Left lung (tissue), 10 donors: ENCODE measurements around the gene ZSWIM7. TPM values are rescaled to one million over a fixed set of nuclear protein-coding genes. Genes with fewer than 3 reads are reported as not detected.
A peak's percentile ranks its signal among the peaks of the same experiment; 100 is the strongest.

Experiments used
- ATAC-seq: fragments of 200-7000 bp; cut with Tn5 transposase; one replicate; pipeline ENCODE4 v1.9.1; 2020; ENCODE audit warnings: moderate library complexity
- DNase-seq, 4 donors: peaks; one replicate each; pipeline ENCODE4 v3.0.0-alpha.2; 2013 to 2020
- H3K27ac ChIP-seq, 2 donors: fragments of 200-600 bp; sonication (generic) in 1 of 2; one replicate each; pipeline versions ENCODE4 v1.5.0 to v1.8.0; 2020 to 2021
- H3K27me3 ChIP-seq, 2 donors: fragments of 200-600 bp; sonication (generic) in 1 of 2; one replicate each; pipeline versions ENCODE4 v1.5.0 to v1.8.0; 2020 to 2021
- H3K36me3 ChIP-seq, 2 donors: fragments of 200-600 bp; sonication (generic) in 1 of 2; one replicate each; pipeline versions ENCODE4 v1.5.0 to v1.8.0; 2020 to 2021
- H3K4me1 ChIP-seq, 2 donors: fragments of 200-600 bp; one replicate each; pipeline ENCODE4 v1.8.0; 2021
- H3K4me3 ChIP-seq, 2 donors: fragments of 200-600 bp; sonication (generic) in 1 of 2; one replicate each; pipeline versions ENCODE4 v1.5.0 to v1.8.0; 2020 to 2021; ENCODE audit warnings: mild to moderate bottlenecking in 1 of 2
- H3K9me3 ChIP-seq, 2 donors: fragments of 200-600 bp; sonication (generic) in 1 of 2; one replicate each; pipeline versions ENCODE4 v1.5.0 to v1.8.0; 2020 to 2021
- intact Hi-C, 2 donors: fragments of 100-400 bp; cut with DNase I; formaldehyde crosslinking; loops; one replicate each; pipeline versions ENCODE4 v1.11.2 to v1.14.2; 2022
- polyA plus RNA-seq, 6 donors: library from polyadenylated mRNA; unstranded; fragments of 120-200 nt; gene quantifications; one replicate each; pipeline ENCODE4 v1.2.1, GENCODE V29; 2013; ENCODE audit not compliant: insufficient read length in 6 of 6
- total RNA-seq, 2 donors: library from RNA; stranded (reverse); fragmentation: NEBNext Ultra II Directional; extraction: Animal tissue kit (Norgen Biotek cat#: 25700); gene quantifications; one replicate each; pipeline ENCODE4 v1.2.1, GENCODE V29; 2021
- TF ChIP-seq, protein P1 (sequence below), 2 donors: fragments of 200-600 bp; sonication (generic) in 1 of 2; IDR thresholded peaks; one replicate each; pipeline versions ENCODE4 v1.5.0 to v1.8.0; 2021; ENCODE audit warnings: antibody characterized with exemption in 2 of 2
- donor health status: DM: no; HTN: yes; CAD: no.
- donor health status: DM: no; HTN: no; CAD: no.

Gene ZSWIM7
- total and polyA plus RNA-seq, 8 donors = 22.6 to 64.4 (median 54.8) TPM

- peaks cover 0 to 30% of the 10 kb centered on the region in 2 donors for H3K4me1 ChIP-seq
- no peaks in the 10 kb centered on the region for H3K9me3 ChIP-seq
- TF ChIP-seq, protein P1, sequence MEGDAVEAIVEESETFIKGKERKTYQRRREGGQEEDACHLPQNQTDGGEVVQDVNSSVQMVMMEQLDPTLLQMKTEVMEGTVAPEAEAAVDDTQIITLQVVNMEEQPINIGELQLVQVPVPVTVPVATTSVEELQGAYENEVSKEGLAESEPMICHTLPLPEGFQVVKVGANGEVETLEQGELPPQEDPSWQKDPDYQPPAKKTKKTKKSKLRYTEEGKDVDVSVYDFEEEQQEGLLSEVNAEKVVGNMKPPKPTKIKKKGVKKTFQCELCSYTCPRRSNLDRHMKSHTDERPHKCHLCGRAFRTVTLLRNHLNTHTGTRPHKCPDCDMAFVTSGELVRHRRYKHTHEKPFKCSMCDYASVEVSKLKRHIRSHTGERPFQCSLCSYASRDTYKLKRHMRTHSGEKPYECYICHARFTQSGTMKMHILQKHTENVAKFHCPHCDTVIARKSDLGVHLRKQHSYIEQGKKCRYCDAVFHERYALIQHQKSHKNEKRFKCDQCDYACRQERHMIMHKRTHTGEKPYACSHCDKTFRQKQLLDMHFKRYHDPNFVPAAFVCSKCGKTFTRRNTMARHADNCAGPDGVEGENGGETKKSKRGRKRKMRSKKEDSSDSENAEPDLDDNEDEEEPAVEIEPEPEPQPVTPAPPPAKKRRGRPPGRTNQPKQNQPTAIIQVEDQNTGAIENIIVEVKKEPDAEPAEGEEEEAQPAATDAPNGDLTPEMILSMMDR (IDR thresholded peaks at IDR 0.05) = no peak
- H3K27ac ChIP-seq = no peak overlapping the region
- intact Hi-C loops = no loop called here
- H3K27me3 ChIP-seq = no peaks in the 10 kb centered on the region
- ATAC-seq (no peak), DNase-seq (no peak)
- no peak overlapping the region for H3K4me3 ChIP-seq
- H3K36me3 ChIP-seq = peaks cover 3 to 92% of the 10 kb centered on the region in 2 donors
Observed at GRCh38 chr17:16007439-16007838, 7.9 kb upstream of the ZSWIM7 start.

- DNase-seq (no peak), ATAC-seq (no peak)
- Histone ChIP-seq H3K27me3 (no peaks in the 10 kb centered on the region), H3K4me3 (no peak overlapping the region), H3K9me3 (no peaks in the 10 kb centered on the region), H3K27ac (peak overlapping the region in 1 of 2 donors; percentile 59), H3K36me3 (peaks cover 3 to 94% of the 10 kb centered on the region in 2 donors), H3K4me1 (peaks cover 3 to 31% of the 10 kb centered on the region in 2 donors)
- intact Hi-C loops = no loop called here
- TF ChIP-seq, protein P1 (IDR thresholded peaks at IDR 0.05) = no peak
Observed at GRCh38 chr17:16005636-16006035, 6.1 kb upstream of the ZSWIM7 start.

- DNase-seq (no peak), ATAC-seq (no peak)
- H3K4me3 ChIP-seq = no peak overlapping the region
- H3K27me3 ChIP-seq = no peaks in the 10 kb centered on the region
- peaks cover 7 to 33% of the 10 kb centered on the region in 2 donors for H3K4me1 ChIP-seq
- intact Hi-C loops = no loop called here
- TF ChIP-seq, protein P1 (IDR thresholded peaks at IDR 0.05) = no peak
- peak overlapping the region; percentile 0 to 21 for H3K27ac ChIP-seq
- peaks cover 3 to 76% of the 10 kb centered on the region in 2 donors for H3K36me3 ChIP-seq
- no peaks in the 10 kb centered on the region for H3K9me3 ChIP-seq
Observed at GRCh38 chr17:16003841-16004240, 4.3 kb upstream of the ZSWIM7 start.

GRCh38 chr17:16002708-16003260 lies 3.3 kb upstream of the ZSWIM7 start:
- Histone ChIP-seq H3K4me3 (no peak overlapping the region), H3K36me3 (peaks cover 3 to 66% of the 10 kb centered on the region in 2 donors), H3K27me3 (no peaks in the 10 kb centered on the region), H3K27ac (peak overlapping the region in 1 of 2 donors; percentile 0), H3K9me3 (no peaks in the 10 kb centered on the region), H3K4me1 (peaks cover 13 to 41% of the 10 kb centered on the region in 2 donors)
- intact Hi-C loops = no loop called here
- TF ChIP-seq, protein P1 (IDR thresholded peaks at IDR 0.05) = no peak
- ATAC-seq (no peak), DNase-seq (no peak)

- intact Hi-C loops = no loop called here
- peaks cover 3 to 54% of the 10 kb centered on the region in 2 donors for H3K36me3 ChIP-seq
Observed at GRCh38 chr17:16001226-16001897, 1.9 kb upstream of the ZSWIM7 start.

More at GRCh38 chr17:16001226-16001897, 1.9 kb upstream of the ZSWIM7 start:
- peak overlapping the region in 1 of 2 donors; percentile 33 for H3K27ac ChIP-seq
- TF ChIP-seq, protein P1 (IDR thresholded peaks at IDR 0.05) = no peak
- no peaks in the 10 kb centered on the region for H3K27me3 ChIP-seq
- ATAC-seq = no peak
- H3K9me3 ChIP-seq = no peaks in the 10 kb centered on the region
- H3K4me3 ChIP-seq = peak overlapping the region; percentile 65 to 86
- no peak for DNase-seq
- H3K4me1 ChIP-seq = peaks cover 13 to 50% of the 10 kb centered on the region in 2 donors
